Mammary epithelial cell (primary cell): Measurements from ENCODE around the gene AGFG2.

ENCODE experiments used
- CTCF ChIP-seq, 2 donors: IDR thresholded peaks in 1 of 2; conservative IDR thresholded peaks in 1 of 2; 2 replicates each; pipeline ENCODE4 v1.5.1; 2011 to 2012; ENCODE audit warnings: inconsistent platforms in 2 of 2, low read length in 2 of 2, mild to moderate bottlenecking in 2 of 2, control low read depth in 1 of 2, low read depth in 1 of 2; ENCODE audit not compliant: insufficient read depth in 1 of 2; ENCODE audit errors: extremely low read depth in 1 of 2
- EZH2 ChIP-seq: IDR thresholded peaks from 2 replicates; pipeline ENCODE4 v1.6.1; 2012; ENCODE audit warnings: low read length, inconsistent platforms, borderline replicate concordance

DNA sequence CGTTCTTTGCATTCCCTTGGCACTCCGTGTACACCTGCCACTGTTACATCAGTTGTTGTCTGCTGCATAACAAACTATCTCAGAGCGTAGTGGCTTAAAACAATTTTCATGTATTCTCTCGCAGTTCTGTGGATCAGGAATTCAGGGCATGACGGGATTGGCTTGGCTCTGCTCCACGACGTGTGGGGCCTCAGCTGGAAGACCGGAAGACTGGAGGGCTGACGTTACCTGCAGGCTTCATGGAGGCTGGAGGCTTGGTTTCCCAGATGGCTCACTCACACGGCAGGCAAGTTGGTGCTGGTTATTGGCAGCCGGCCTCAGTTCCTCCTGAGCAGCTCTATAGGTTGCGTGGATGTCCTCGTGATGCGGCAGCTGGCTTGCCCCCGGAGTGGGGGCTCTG, 29.8 kb upstream of the AGFG2 start:
- TF ChIP-seq CTCF (conservative IDR thresholded peaks at IDR 0.05 in 1 of 2, IDR thresholded peaks at IDR 0.05 in 1 of 2; ENCODE audit: extremely low read depth in 1 of 2, insufficient read depth in 1 of 2, low read depth in 1 of 2, low read length in 2 of 2), result no peak
- no peak for TF ChIP-seq EZH2
